CD14-positive monocyte (primary cell): Measurements from ENCODE around the gene PLXDC1. TPM values are rescaled to one million over a fixed set of nuclear protein-coding genes. Genes with fewer than 3 reads are reported as not detected.
A peak's percentile ranks its signal among the peaks of the same experiment; 100 is the strongest.

ENCODE experiments used
- DNase-seq, 3 donors: peaks; one replicate each; pipeline ENCODE4 v3.0.0-alpha.2; 2011 to 2022
- H2AFZ ChIP-seq: 2 replicates; pipeline ENCODE4 v1.6.0; 2012; ENCODE audit warnings: mild to moderate bottlenecking, low read depth, low read length, inconsistent platforms; ENCODE audit not compliant: insufficient read depth, poor library complexity, severe bottlenecking
- H3K27ac ChIP-seq, 2 donors: 1 replicate in 1 of 2; 2 replicates in 1 of 2; pipeline ENCODE4 v1.5.1; 2012 to 2013; ENCODE audit warnings: low read length in 2 of 2, control low read depth in 1 of 2, inconsistent platforms in 1 of 2, low read depth in 1 of 2, mild to moderate bottlenecking in 1 of 2
- H3K27me3 ChIP-seq, 2 donors: one replicate each; pipeline versions ENCODE4 v1.6.0 to v1.6.1; 2011 to 2013; ENCODE audit warnings: low read length in 2 of 2; ENCODE audit not compliant: control insufficient read depth in 2 of 2, insufficient read depth in 2 of 2
- H3K36me3 ChIP-seq, 2 donors: replicated peaks in 1 of 2; 1 replicate in 1 of 2; 2 replicates in 1 of 2; pipeline versions ENCODE4 v1.5.1 to v1.6.1; 2012 to 2013; ENCODE audit warnings: low read length in 2 of 2, control low read depth in 1 of 2, inconsistent platforms in 1 of 2, mild to moderate bottlenecking in 1 of 2; ENCODE audit not compliant: insufficient read depth in 2 of 2, control insufficient read depth in 1 of 2
- H3K4me1 ChIP-seq, 2 donors: 1 replicate in 1 of 2; 2 replicates in 1 of 2; pipeline versions ENCODE4 v1.5.1 to v1.6.1; 2012 to 2013; ENCODE audit warnings: low read length in 2 of 2, control low read depth in 1 of 2, inconsistent platforms in 1 of 2, mild to moderate bottlenecking in 1 of 2, moderate library complexity in 1 of 2; ENCODE audit not compliant: insufficient read depth in 2 of 2, control insufficient read depth in 1 of 2
- H3K4me2 ChIP-seq: replicated peaks from 2 replicates; pipeline ENCODE3; 2012; ENCODE audit warnings: low read length, moderate library complexity, mild to moderate bottlenecking; ENCODE audit not compliant: poor library complexity, severe bottlenecking; ENCODE audit errors: extremely low read depth
- H3K4me3 ChIP-seq, 3 experiments: fragments of 200-600 bp in 1 of 3; sonication (generic) in 1 of 3; replicated peaks in 1 of 3; 1 replicate in 2 of 3; 2 replicates in 1 of 3; pipeline ENCODE4 v1.5.1; 2011 to 2013; ENCODE audit warnings: low read length in 3 of 3, mild to moderate bottlenecking in 3 of 3, control low read depth in 2 of 3, low read depth in 2 of 3, inconsistent platforms in 1 of 3, moderate library complexity in 1 of 3
- H3K79me2 ChIP-seq: 2 replicates; pipeline ENCODE4 v1.6.0; 2012; ENCODE audit warnings: mild to moderate bottlenecking, control low read depth, inconsistent platforms, low read length, moderate library complexity; ENCODE audit not compliant: insufficient read depth
- H3K9ac ChIP-seq: 2 replicates; pipeline ENCODE4 v1.6.0; 2017; ENCODE audit warnings: low read length, mild to moderate bottlenecking; ENCODE audit not compliant: insufficient read depth, poor library complexity, severe bottlenecking
- H3K9me3 ChIP-seq, 2 donors: replicated peaks in 1 of 2; 1 replicate in 1 of 2; 2 replicates in 1 of 2; pipeline versions ENCODE4 v1.5.1 to v1.6.1; 2012 to 2013; ENCODE audit warnings: low read length in 2 of 2, control low read depth in 1 of 2; ENCODE audit not compliant: control insufficient read depth in 1 of 2, insufficient read depth in 1 of 2
- H4K20me1 ChIP-seq: 2 replicates; pipeline ENCODE4 v1.6.0; 2012; ENCODE audit warnings: mild to moderate bottlenecking, low read length, control low read depth, moderate library complexity; ENCODE audit not compliant: insufficient read depth
- H3K27ac Mint-ChIP-seq, 7 donors: one replicate each; pipeline ENCODE4 v1.8.0; 2020; ENCODE audit warnings: mild to moderate bottlenecking in 7 of 7, mixed read lengths in 7 of 7, moderate library complexity in 6 of 7, inconsistent platforms in 2 of 7
- H3K27me3 Mint-ChIP-seq, 3 donors: one replicate each; pipeline ENCODE4 v1.8.0; 2021 to 2022; ENCODE audit warnings: low read depth in 3 of 3, mild to moderate bottlenecking in 3 of 3, mixed read lengths in 3 of 3, moderate library complexity in 3 of 3, inconsistent platforms in 1 of 3
- H3K36me3 Mint-ChIP-seq, 2 donors: one replicate each; pipeline ENCODE4 v1.8.0; 2020; ENCODE audit warnings: mixed read lengths in 2 of 2, inconsistent platforms in 1 of 2, mild to moderate bottlenecking in 1 of 2
- H3K4me1 Mint-ChIP-seq: one replicate; pipeline ENCODE4 v1.8.0; 2020; ENCODE audit warnings: mild to moderate bottlenecking, mixed read lengths
- H3K4me3 Mint-ChIP-seq, 2 donors: one replicate each; pipeline ENCODE4 v1.8.0; 2020; ENCODE audit warnings: mild to moderate bottlenecking in 2 of 2, mixed read lengths in 2 of 2, moderate library complexity in 1 of 2
- H3K9me3 Mint-ChIP-seq, 7 donors: one replicate each; pipeline ENCODE4 v1.8.0; 2020 to 2022; ENCODE audit warnings: mixed read lengths in 7 of 7, mild to moderate bottlenecking in 6 of 7, moderate library complexity in 6 of 7, inconsistent platforms in 2 of 7
- WGBS: methylation state at CpG from one replicate; pipeline ENCODE4 v1.1.5; 2013; ENCODE audit warnings: missing lambda C conversion rate; ENCODE audit not compliant: insufficient coverage; 5-methylcytosine and 5-hydroxymethylcytosine counted together
- intact Hi-C, 2 donors: fragments of 100-400 bp; cut with micrococcal nuclease; formaldehyde crosslinking; loops; one replicate each; pipeline versions ENCODE4 v1.15.0 to v1.15.1; 2023
- polyA plus RNA-seq, 3 donors: library from polyadenylated mRNA; depleted of rRNA in 1 of 3; unstranded in 2 of 3; stranded (reverse) in 1 of 3; fragments of 300-500 nt in 2 of 3; fragments of >200 nt in 1 of 3; fragmentation: Illumina TruSeq in 2 of 3; gene quantifications; 1 replicate in 2 of 3; 2 replicates in 1 of 3; pipeline ENCODE4 v1.2.3, GENCODE V29; 2012 to 2021
- TF ChIP-seq, protein P1 (sequence below): fragments of 200-600 bp; IDR thresholded peaks from one replicate; pipeline ENCODE4 v1.8.0; 2022; ENCODE audit warnings: antibody characterized with exemption, mild to moderate bottlenecking

Gene PLXDC1
- polyA plus RNA-seq, 3 donors, result 0.21 TPM; not detected in 2

DNA sequence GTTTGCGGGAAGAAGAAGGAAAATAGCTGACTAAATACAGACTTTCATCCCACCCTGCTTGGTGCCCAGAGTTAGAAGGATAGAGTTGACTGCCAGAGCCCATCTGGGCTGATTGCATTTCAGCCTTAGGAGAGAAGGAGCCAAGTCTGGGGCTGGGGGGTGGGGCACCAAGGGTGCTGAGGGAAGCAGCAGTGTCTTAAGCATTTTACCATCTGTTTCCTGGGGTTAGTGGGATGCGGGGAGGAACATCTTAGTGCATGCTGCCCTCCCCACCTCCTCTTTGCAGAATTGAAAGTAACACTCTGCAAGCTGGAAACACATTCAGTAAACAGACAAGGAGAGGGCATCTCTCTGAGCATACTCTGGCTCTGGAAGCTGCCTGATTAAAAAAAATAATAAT is 16.0 kb upstream of the PLXDC1 start:
- H3K4me3 Mint-ChIP-seq, result peak overlapping the region in 1 of 2 donors; percentile 78
- WGBS, result no CpG with 5 or more reads among the region's 2 CpGs
- no peak overlapping the region for H3K27ac Mint-ChIP-seq
- Histone ChIP-seq H3K9me3 (no peaks in the 10 kb centered on the region), H3K4me1 (peaks cover 51 to 64% of the 10 kb centered on the region in 2 donors), H3K27ac (no peak overlapping the region), H3K36me3 (no peaks in the 10 kb centered on the region), H3K4me3 (peak overlapping the region in 1 of 3 experiments; percentile 23), H3K4me2 (peak overlapping the region; percentile 39), H4K20me1 (no peaks in the 10 kb centered on the region), H3K79me2 (peaks cover 14% of the 10 kb centered on the region), H3K9ac (no peak overlapping the region), H3K27me3 (no peaks in the 10 kb centered on the region), H2AFZ (no peak overlapping the region)
- TF ChIP-seq, protein P1, sequence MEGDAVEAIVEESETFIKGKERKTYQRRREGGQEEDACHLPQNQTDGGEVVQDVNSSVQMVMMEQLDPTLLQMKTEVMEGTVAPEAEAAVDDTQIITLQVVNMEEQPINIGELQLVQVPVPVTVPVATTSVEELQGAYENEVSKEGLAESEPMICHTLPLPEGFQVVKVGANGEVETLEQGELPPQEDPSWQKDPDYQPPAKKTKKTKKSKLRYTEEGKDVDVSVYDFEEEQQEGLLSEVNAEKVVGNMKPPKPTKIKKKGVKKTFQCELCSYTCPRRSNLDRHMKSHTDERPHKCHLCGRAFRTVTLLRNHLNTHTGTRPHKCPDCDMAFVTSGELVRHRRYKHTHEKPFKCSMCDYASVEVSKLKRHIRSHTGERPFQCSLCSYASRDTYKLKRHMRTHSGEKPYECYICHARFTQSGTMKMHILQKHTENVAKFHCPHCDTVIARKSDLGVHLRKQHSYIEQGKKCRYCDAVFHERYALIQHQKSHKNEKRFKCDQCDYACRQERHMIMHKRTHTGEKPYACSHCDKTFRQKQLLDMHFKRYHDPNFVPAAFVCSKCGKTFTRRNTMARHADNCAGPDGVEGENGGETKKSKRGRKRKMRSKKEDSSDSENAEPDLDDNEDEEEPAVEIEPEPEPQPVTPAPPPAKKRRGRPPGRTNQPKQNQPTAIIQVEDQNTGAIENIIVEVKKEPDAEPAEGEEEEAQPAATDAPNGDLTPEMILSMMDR, result no peak
- peaks cover 59% of the 10 kb centered on the region for H3K4me1 Mint-ChIP-seq
- intact Hi-C loops, result loop anchor here (5.0 to 10.0 kb wide), 3 partner anchors 67 to 180 kb away; no protein-coding TSS in a partner anchor
- H3K36me3 Mint-ChIP-seq, result no peaks in the 10 kb centered on the region
- H3K9me3 Mint-ChIP-seq, result peaks cover 0 to 7% (median 3%) of the 10 kb centered on the region in 7 donors
- DNase-seq, result no peak
- H3K27me3 Mint-ChIP-seq, result peaks cover 3% of the 10 kb centered on the region in 3 donors

DNA sequence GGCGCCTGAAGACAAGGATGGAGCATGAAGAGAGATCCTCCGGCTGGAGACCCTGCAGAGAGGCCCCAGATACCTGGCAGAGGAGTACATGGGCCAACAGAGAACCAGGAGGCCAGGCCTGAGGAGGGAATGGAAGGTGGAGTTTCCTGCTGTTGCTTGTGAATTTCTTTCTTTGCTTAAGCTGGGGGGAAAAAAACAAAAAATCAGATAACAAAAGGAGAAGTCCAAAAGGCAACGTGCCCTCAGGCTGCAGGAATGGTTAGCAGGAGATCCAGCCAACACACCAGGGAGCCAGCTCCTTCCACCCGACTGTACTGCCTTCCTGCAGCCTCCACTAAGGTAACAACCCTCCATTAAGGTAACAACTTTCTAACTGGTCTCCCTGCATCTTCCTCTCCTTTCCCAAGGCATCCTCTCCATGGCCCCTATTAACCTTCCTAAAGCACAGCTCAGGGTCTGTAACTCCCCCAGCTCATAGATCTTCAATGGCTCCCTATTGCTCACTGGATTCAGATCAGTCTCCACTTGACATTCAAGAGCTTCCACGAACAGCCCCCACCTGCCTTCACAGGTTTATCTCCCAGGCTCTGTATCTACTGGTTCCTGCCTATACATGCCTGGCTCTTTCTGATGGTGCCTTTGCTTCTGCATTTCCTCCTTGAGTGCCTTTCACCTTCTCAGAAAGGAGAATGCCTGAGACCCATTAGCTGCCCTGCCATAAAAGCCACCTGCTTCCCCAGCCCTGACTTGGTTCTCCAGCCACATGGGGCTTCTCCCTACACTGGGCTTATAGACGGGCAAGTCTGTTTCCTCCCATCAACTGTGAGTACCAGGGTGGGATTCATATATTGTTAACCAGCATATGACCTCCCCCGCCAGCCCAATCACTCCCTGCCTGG is 15.2 kb upstream of the PLXDC1 start:
- Mint-ChIP-seq H3K9me3 (peaks cover 0 to 7% (median 3%) of the 10 kb centered on the region in 7 donors), H3K36me3 (no peaks in the 10 kb centered on the region), H3K27me3 (peaks cover 0 to 3% (median 3%) of the 10 kb centered on the region in 3 donors), H3K4me1 (peaks cover 63% of the 10 kb centered on the region), H3K4me3 (peak overlapping the region; percentile 98 to 99), H3K27ac (peak overlapping the region in 1 of 7 donors; percentile 76)
- peak overlapping the region; percentile 85 for H3K4me2 ChIP-seq
- intact Hi-C loops, result loop anchor here (5.0 to 10.0 kb wide), 3 partner anchors 68 to 179 kb away; no protein-coding TSS in a partner anchor
- H3K4me1 ChIP-seq, result peaks cover 54 to 67% of the 10 kb centered on the region in 2 donors
- H4K20me1 ChIP-seq, result no peaks in the 10 kb centered on the region
- 19% methylated on average over 4 of the region's 7 CpGs for WGBS
- H3K4me3 ChIP-seq, result peak overlapping the region in 1 of 3 experiments; percentile 92
- no peak for DNase-seq
- H3K79me2 ChIP-seq, result peaks cover 14% of the 10 kb centered on the region
- H3K9me3 ChIP-seq, result no peaks in the 10 kb centered on the region
- no peak overlapping the region for H3K27ac ChIP-seq
- TF ChIP-seq, protein P1, result no peak
- peak overlapping the region; percentile 96 for H2AFZ ChIP-seq
- H3K27me3 ChIP-seq, result no peaks in the 10 kb centered on the region
- no peaks in the 10 kb centered on the region for H3K36me3 ChIP-seq
- H3K9ac ChIP-seq, result peak overlapping the region; percentile 58
